Hepatocyte (in vitro differentiated cells): Measurements from ENCODE around the gene RAB3GAP2.

ENCODE experiments used
- EZH2phosphoT487 ChIP-seq: fragments of 200-600 bp; sonication (generic); IDR thresholded peaks from one replicate; pipeline ENCODE4 v1.6.1; 2018; ENCODE audit warnings: antibody characterized with exemption, mild to moderate bottlenecking, low read depth, moderate library complexity; ENCODE audit not compliant: unreplicated experiment, severe bottlenecking
- TF ChIP-seq, protein P1 (sequence below): fragments of 200-600 bp; sonication (generic); IDR thresholded peaks from 2 replicates; pipeline ENCODE4 v1.5.1; 2016; ENCODE audit warnings: antibody characterized with exemption, mild to moderate bottlenecking; ENCODE audit not compliant: poor library complexity

GRCh38 chr1:220099826-220100225 is 172.4 kb downstream of the RAB3GAP2 start:
- TF ChIP-seq, protein P1, sequence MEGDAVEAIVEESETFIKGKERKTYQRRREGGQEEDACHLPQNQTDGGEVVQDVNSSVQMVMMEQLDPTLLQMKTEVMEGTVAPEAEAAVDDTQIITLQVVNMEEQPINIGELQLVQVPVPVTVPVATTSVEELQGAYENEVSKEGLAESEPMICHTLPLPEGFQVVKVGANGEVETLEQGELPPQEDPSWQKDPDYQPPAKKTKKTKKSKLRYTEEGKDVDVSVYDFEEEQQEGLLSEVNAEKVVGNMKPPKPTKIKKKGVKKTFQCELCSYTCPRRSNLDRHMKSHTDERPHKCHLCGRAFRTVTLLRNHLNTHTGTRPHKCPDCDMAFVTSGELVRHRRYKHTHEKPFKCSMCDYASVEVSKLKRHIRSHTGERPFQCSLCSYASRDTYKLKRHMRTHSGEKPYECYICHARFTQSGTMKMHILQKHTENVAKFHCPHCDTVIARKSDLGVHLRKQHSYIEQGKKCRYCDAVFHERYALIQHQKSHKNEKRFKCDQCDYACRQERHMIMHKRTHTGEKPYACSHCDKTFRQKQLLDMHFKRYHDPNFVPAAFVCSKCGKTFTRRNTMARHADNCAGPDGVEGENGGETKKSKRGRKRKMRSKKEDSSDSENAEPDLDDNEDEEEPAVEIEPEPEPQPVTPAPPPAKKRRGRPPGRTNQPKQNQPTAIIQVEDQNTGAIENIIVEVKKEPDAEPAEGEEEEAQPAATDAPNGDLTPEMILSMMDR: no peak
- TF ChIP-seq EZH2phosphoT487: no peak
